GOT3 (cell line): ENCODE data around the gene SPINDOC.
"Not testable (repeated sequence)": the region's sequence is repeated elsewhere in the genome, so short reads cannot be mapped to it uniquely, and the experiment has no call there.

Experiments used
- DNase-seq: peaks from one replicate; lab custom pipeline; 2025; ENCODE audit warnings: mixed read lengths; lab: John Stamatoyannopoulos, UW

The SPINDOC gene

GRCh38 chr11:63791495-63792167, 21.6 kb upstream of the SPINDOC start:
- no peak for DNase-seq

- DNase-seq: no peak
Observed at GRCh38 chr11:63793161-63793560, 20.1 kb upstream of the SPINDOC start.

GRCh38 chr11:63795066-63795465, 18.2 kb upstream of the SPINDOC start:
- no peak for DNase-seq

- no peak for DNase-seq
Observed at GRCh38 chr11:63800921-63801320, 12.3 kb upstream of the SPINDOC start.

- DNase-seq: no peak
Observed at GRCh38 chr11:63802637-63803414, 10.4 kb upstream of the SPINDOC start.

GRCh38 chr11:63804259-63804658, 9.0 kb upstream of the SPINDOC start:
- DNase-seq: no peak

GRCh38 chr11:63805844-63806415, 7.3 kb upstream of the SPINDOC start:
- DNase-seq: no peak

- not testable (repeated sequence) for DNase-seq
Observed at GRCh38 chr11:63810383-63810782, 2.9 kb upstream of the SPINDOC start.

- no peak for DNase-seq
Observed at GRCh38 chr11:63811522-63811921, 1.7 kb upstream of the SPINDOC start.

- no peak for DNase-seq
Observed at GRCh38 chr11:63813563-63814382, 517 bp downstream of the SPINDOC start.

GRCh38 chr11:63814383-63814736, 1.1 kb downstream of the SPINDOC start:
- no peak for DNase-seq

GRCh38 chr11:63816166-63816565, 2.9 kb downstream of the SPINDOC start:
- no peak for DNase-seq

GRCh38 chr11:63816732-63817131, 3.5 kb downstream of the SPINDOC start:
- DNase-seq: no peak

GRCh38 chr11:63817758-63818498, 4.7 kb downstream of the SPINDOC start:
- no peak for DNase-seq

- no peak for DNase-seq
Observed at GRCh38 chr11:63818609-63819008, 5.4 kb downstream of the SPINDOC start.

GRCh38 chr11:63821411-63821810, 8.2 kb downstream of the SPINDOC start:
- no peak for DNase-seq

GRCh38 chr11:63826471-63827190, 13.4 kb downstream of the SPINDOC start:
- no peak for DNase-seq

- no peak for DNase-seq
Observed at GRCh38 chr11:63829823-63830489, 16.7 kb downstream of the SPINDOC start.

GRCh38 chr11:63831326-63831725, 18.1 kb downstream of the SPINDOC start:
- no peak for DNase-seq

GRCh38 chr11:63832336-63832735, 19.1 kb downstream of the SPINDOC start:
- DNase-seq: no peak
